ENCODE measurements around the gene PREB.

GRCh38 chr2:27175330-27175729, 40.9 kb upstream of the PREB start:
- no peak for TF ChIP-seq CTCF (IDR thresholded peaks at IDR 0.05)
- TF ChIP-seq REST (IDR thresholded peaks at IDR 0.05) = no peak
- no peak for TF ChIP-seq HDAC2 (IDR thresholded peaks at IDR 0.05)
- TF ChIP-seq CEBPB (IDR thresholded peaks at IDR 0.05) = no peak
- no peak for TF ChIP-seq BHLHE40 (IDR thresholded peaks at IDR 0.05; ENCODE audit: low read depth, low read length)
- no peak for TF ChIP-seq CBX2 (IDR thresholded peaks at IDR 0.05; ENCODE audit: borderline replicate concordance, low read depth)
- TF ChIP-seq KDM1A (IDR thresholded peaks at IDR 0.05; ENCODE audit: low read depth) = no peak
- TF ChIP-seq ZFP36 (IDR thresholded peaks at IDR 0.05; ENCODE audit: borderline replicate concordance, partially characterized antibody) = no peak
- no peak for TF ChIP-seq POLR2A (IDR thresholded peaks at IDR 0.05; ENCODE audit: low read length)
- TF ChIP-seq MAX (IDR thresholded peaks at IDR 0.05) = no peak
- TF ChIP-seq PBX3 (IDR thresholded peaks at IDR 0.05) = no peak
- no peak for TF ChIP-seq RCOR1 (IDR thresholded peaks at IDR 0.05; ENCODE audit: low read depth, low read length)
